Immature natural killer cell (primary cell): ENCODE results near the gene GRAMD2B. TPM values are rescaled to one million over a fixed set of nuclear protein-coding genes. Genes with fewer than 3 reads are reported as not detected.

Experiments
- DNase-seq, 3 donors: peaks; one replicate each; pipeline ENCODE4 v3.0.0; 2022; ENCODE audit warnings: mixed read lengths in 1 of 3
- H3K27ac Mint-ChIP-seq, 6 donors: one replicate each; pipeline ENCODE4 v1.8.0; 2020; ENCODE audit warnings: mixed read lengths in 6 of 6, mild to moderate bottlenecking in 5 of 6, inconsistent platforms in 4 of 6, moderate library complexity in 3 of 6
- H3K27me3 Mint-ChIP-seq, 3 donors: one replicate each; pipeline ENCODE4 v1.8.0; 2020 to 2021; ENCODE audit warnings: low read depth in 3 of 3, mild to moderate bottlenecking in 3 of 3, mixed read lengths in 3 of 3, moderate library complexity in 3 of 3, inconsistent platforms in 1 of 3
- H3K36me3 Mint-ChIP-seq, 3 donors: one replicate each; pipeline ENCODE4 v1.8.0; 2020; ENCODE audit warnings: mixed read lengths in 3 of 3, inconsistent platforms in 2 of 3, mild to moderate bottlenecking in 2 of 3
- H3K4me1 Mint-ChIP-seq, 2 donors: one replicate each; pipeline ENCODE4 v1.8.0; 2020; ENCODE audit warnings: inconsistent platforms in 2 of 2, mild to moderate bottlenecking in 2 of 2, mixed read lengths in 2 of 2, moderate library complexity in 1 of 2
- H3K4me3 Mint-ChIP-seq, 5 donors: one replicate each; pipeline ENCODE4 v1.8.0; 2020; ENCODE audit warnings: mild to moderate bottlenecking in 5 of 5, mixed read lengths in 5 of 5, inconsistent platforms in 3 of 5, moderate library complexity in 3 of 5
- H3K9me3 Mint-ChIP-seq, 6 donors: one replicate each; pipeline ENCODE4 v1.8.0; 2020; ENCODE audit warnings: mild to moderate bottlenecking in 6 of 6, mixed read lengths in 6 of 6, inconsistent platforms in 4 of 6, moderate library complexity in 3 of 6
- polyA plus RNA-seq, 3 donors: library from polyadenylated mRNA; unstranded; fragments of 300-500 nt; fragmentation: Illumina TruSeq; gene quantifications; one replicate each; pipeline ENCODE4 v1.2.3, GENCODE V29; 2021

GRAMD2B gene
- polyA plus RNA-seq, 3 donors from 2014 or later = 1.4 to 10.3 (median 4.4) TPM

DNA sequence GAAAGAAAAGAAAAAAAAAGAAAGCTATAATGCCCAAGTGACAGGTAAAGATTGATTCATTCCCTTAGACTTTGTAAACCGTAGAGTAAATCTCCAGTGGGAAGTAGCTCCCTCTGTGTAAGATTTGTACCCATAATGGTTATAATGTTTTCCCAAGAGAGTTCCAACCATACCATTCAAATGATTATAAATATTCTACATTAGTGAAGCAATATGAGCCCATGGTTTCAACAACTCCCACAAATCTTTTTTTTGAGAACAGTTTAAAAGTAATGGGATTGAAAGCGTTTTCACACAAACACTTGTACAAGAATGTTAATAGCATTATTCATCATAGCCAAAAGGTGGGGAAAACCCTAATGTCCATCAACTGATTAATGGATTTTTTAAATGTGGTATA lies 58.0 kb downstream of the GRAMD2B start:
- no peaks in the 10 kb centered on the region for H3K9me3 Mint-ChIP-seq
- DNase-seq = no peak
- no peak overlapping the region for H3K4me3 Mint-ChIP-seq
- no peak overlapping the region for H3K27ac Mint-ChIP-seq
- H3K27me3 Mint-ChIP-seq = no peaks in the 10 kb centered on the region
- peaks cover 26 to 47% (median 44%) of the 10 kb centered on the region in 3 donors for H3K36me3 Mint-ChIP-seq
- no peaks in the 10 kb centered on the region for H3K4me1 Mint-ChIP-seq

DNA sequence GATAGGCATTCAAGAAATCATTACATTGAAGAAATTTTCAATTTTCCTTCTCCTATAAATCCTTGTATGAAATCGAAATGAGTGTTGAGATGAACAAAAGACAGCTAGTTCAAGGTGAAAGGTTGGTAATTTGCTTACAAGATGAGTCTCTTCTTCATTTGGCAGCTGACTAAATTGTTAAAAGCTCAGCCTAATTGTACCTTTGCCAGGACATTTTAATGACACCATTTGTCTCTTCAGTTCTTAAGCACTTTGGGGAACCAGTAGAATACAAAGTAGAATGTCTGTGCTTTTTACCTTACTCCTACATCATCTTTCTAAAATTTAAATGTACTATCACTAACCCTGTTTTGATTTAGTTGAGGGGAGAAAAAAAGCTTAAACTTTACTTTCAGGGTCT lies 59.4 kb downstream of the GRAMD2B start:
- no peak for DNase-seq
- Mint-ChIP-seq H3K9me3 (no peaks in the 10 kb centered on the region), H3K27me3 (no peaks in the 10 kb centered on the region), H3K4me1 (no peaks in the 10 kb centered on the region), H3K4me3 (no peak overlapping the region), H3K27ac (peak overlapping the region in 1 of 6 donors; percentile 26), H3K36me3 (peaks cover 37 to 53% (median 38%) of the 10 kb centered on the region in 3 donors)

DNA sequence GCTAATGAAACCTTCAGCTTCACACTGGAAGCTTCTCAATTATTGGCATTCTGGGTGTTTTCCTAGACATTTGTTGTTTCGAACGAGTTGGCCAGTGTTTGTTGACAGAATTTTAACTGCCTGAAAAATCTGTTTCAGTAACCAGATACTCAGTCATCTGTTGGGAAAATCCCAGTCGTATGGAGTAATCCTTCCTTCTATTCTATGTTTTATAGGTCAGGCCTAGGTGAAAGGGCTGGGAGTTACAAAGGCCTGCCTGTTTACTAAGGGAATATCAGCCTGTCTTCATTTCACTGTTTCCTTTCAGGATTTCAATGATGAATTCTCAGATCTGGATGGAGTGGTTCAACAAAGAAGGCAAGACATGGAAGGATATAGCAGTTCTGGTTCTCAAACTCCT lies 59.9 kb downstream of the GRAMD2B start:
- H3K9me3 Mint-ChIP-seq = no peaks in the 10 kb centered on the region
- H3K27ac Mint-ChIP-seq = no peak overlapping the region
- no peaks in the 10 kb centered on the region for H3K4me1 Mint-ChIP-seq
- peaks cover 36 to 55% (median 37%) of the 10 kb centered on the region in 3 donors for H3K36me3 Mint-ChIP-seq
- no peak for DNase-seq
- no peaks in the 10 kb centered on the region for H3K27me3 Mint-ChIP-seq
- H3K4me3 Mint-ChIP-seq = no peak overlapping the region

GRCh38 chr5:126484253-126484652 lies 61.0 kb downstream of the GRAMD2B start:
- no peaks in the 10 kb centered on the region for H3K4me1 Mint-ChIP-seq
- H3K36me3 Mint-ChIP-seq = peaks cover 38 to 61% (median 45%) of the 10 kb centered on the region in 3 donors
- H3K27ac Mint-ChIP-seq = no peak overlapping the region
- no peak for DNase-seq
- no peak overlapping the region for H3K4me3 Mint-ChIP-seq
- no peaks in the 10 kb centered on the region for H3K9me3 Mint-ChIP-seq
- H3K27me3 Mint-ChIP-seq = no peaks in the 10 kb centered on the region

- H3K4me1 Mint-ChIP-seq = no peaks in the 10 kb centered on the region
- H3K27me3 Mint-ChIP-seq = no peaks in the 10 kb centered on the region
- no peak overlapping the region for H3K4me3 Mint-ChIP-seq
- H3K36me3 Mint-ChIP-seq = peaks cover 32 to 61% (median 44%) of the 10 kb centered on the region in 3 donors
- no peak overlapping the region for H3K27ac Mint-ChIP-seq
- DNase-seq = no peak
- no peaks in the 10 kb centered on the region for H3K9me3 Mint-ChIP-seq
Observed at GRCh38 chr5:126486332-126486731, 63.1 kb downstream of the GRAMD2B start.

DNA sequence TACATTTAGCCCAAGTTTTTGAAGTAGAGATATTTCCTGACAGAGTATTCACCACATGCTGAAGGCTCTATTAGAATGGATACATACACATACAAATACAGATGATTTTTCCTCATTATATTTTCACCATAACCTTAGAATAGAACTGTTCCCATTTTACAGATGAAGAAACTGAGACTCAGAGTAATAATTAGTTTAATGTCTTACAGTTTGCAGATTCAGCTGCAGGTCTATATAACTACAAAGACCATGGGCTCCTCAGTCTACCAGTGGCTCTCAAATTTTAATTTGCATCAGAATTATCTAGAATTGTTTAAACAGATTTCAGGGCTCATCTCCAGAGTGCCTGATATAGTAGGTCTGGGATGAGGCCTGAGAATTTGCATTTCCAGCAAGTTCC lies 64.4 kb downstream of the GRAMD2B start:
- Mint-ChIP-seq H3K27me3 (no peaks in the 10 kb centered on the region), H3K4me3 (no peak overlapping the region), H3K9me3 (no peaks in the 10 kb centered on the region), H3K4me1 (no peaks in the 10 kb centered on the region), H3K27ac (no peak overlapping the region), H3K36me3 (peaks cover 27 to 59% (median 45%) of the 10 kb centered on the region in 3 donors)
- DNase-seq = no peak

DNA sequence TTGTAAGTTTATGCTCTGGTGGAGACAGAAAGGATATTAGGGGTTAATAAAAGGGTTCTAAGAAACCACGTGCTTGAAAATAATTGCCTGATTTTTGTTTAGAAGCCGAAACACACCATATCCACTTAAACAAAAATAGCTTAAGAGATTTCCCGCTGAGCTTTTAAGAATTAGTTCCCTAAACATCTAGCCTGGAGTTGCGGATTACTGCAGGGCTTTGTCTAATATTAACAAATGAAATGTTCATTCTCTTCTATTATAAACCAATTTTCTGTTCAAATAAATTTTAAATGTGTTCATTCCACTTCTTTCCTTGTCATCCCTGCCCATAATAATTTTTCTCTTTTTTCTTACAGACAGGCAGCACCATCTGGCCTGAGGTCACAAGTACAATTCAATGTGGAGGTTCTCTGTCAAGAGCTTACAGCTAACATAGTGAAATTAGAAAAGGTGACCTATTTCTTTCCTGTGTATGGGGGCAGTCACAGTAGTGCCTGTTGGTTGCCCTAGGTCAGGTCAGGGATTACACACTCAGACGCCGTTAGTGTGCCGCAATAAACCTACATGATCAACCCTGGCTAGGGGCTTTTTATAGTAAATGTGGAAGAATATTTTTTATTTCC lies 65.3 kb downstream of the GRAMD2B start:
- Mint-ChIP-seq H3K9me3 (no peaks in the 10 kb centered on the region), H3K4me1 (no peaks in the 10 kb centered on the region), H3K27me3 (no peaks in the 10 kb centered on the region), H3K36me3 (peaks cover 25 to 50% (median 36%) of the 10 kb centered on the region in 3 donors), H3K27ac (no peak overlapping the region), H3K4me3 (no peak overlapping the region)
- DNase-seq = no peak

DNA sequence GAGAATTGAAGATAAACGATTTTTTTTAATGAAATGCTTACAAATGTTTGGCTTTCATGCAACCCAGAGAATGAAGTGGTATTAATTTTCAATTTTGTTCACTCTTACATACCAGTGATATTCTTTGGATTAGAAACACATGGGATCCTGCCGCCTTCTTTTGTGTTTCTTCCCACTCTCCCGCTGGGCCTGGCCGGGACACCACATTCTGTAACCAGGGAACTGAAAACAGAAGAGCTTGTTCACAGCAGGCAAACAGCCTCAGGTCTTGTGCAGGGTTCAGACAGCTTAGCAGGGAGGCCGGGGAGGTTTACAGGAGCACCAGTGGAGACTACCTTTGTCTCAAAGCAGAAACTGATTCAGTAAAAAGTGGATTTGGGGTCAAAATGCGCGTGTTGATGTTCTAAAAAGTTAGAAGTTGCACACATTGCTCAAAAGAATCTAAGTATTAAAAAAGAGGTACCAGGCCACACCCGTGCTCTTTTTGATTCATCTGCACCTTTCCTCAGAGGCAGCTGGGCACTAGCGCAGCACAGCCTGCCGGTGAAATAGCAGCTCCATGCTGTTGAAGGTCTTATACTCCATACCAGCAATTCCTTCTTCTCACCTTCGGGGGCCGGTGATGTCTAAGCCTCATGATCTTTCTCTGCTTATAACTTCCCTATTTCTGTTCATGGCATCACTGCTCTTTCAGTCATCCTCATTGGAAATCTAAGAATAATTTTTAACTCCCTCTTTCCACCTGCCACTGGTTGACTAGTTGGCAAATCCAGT lies 67.1 kb downstream of the GRAMD2B start:
- no peaks in the 10 kb centered on the region for H3K9me3 Mint-ChIP-seq

GRCh38 chr5:126492939-126493338 lies 69.7 kb downstream of the GRAMD2B start:
- H3K4me3 Mint-ChIP-seq = no peak overlapping the region
- H3K27ac Mint-ChIP-seq = no peak overlapping the region
- no peaks in the 10 kb centered on the region for H3K4me1 Mint-ChIP-seq
- H3K27me3 Mint-ChIP-seq = no peaks in the 10 kb centered on the region
- no peak for DNase-seq
- no peaks in the 10 kb centered on the region for H3K9me3 Mint-ChIP-seq
- peaks cover 17 to 21% (median 17%) of the 10 kb centered on the region in 3 donors for H3K36me3 Mint-ChIP-seq

More for the DNA sequence above, 67.1 kb downstream of the GRAMD2B start:
- no peaks in the 10 kb centered on the region for H3K27me3 Mint-ChIP-seq
- DNase-seq = no peak
- no peaks in the 10 kb centered on the region for H3K4me1 Mint-ChIP-seq
- peak overlapping the region in 2 of 6 donors; percentile 5 to 26 for H3K27ac Mint-ChIP-seq
- no peak overlapping the region for H3K4me3 Mint-ChIP-seq
- peaks cover 25 to 44% (median 36%) of the 10 kb centered on the region in 3 donors for H3K36me3 Mint-ChIP-seq

DNA sequence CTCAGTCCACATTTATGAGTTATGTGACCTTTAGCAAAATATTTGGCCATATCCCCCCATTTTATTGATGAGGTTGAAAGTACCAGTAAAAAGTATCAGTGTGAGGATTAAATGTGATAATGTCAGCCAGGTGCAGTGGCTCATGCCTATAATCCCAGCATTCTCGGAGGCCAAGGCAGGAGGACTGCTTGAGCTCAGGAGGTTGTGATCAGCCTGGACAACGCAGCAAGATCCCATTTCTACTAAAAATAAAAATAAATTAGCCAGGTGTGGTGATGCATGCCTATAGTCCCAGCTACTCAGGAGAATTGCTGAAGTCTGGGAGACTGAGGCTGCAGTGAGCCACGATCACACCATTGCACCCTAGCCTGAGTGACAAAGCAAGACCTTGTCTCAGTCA lies 71.2 kb downstream of the GRAMD2B start:
- DNase-seq = no peak
- Mint-ChIP-seq H3K27me3 (no peaks in the 10 kb centered on the region), H3K4me1 (no peaks in the 10 kb centered on the region), H3K9me3 (no peaks in the 10 kb centered on the region), H3K4me3 (no peak overlapping the region), H3K36me3 (peaks cover 10 to 14% (median 13%) of the 10 kb centered on the region in 3 donors), H3K27ac (no peak overlapping the region)

GRCh38 chr5:126497506-126497905 lies 74.3 kb downstream of the GRAMD2B start:
- Mint-ChIP-seq H3K9me3 (no peaks in the 10 kb centered on the region), H3K4me3 (no peak overlapping the region), H3K27ac (no peak overlapping the region), H3K27me3 (peaks cover 0 to 2% (median 0%) of the 10 kb centered on the region in 3 donors), H3K36me3 (peaks cover 0 to 6% (median 0%) of the 10 kb centered on the region in 3 donors), H3K4me1 (no peaks in the 10 kb centered on the region)
- no peak for DNase-seq

GRCh38 chr5:126499278-126499677 lies 76.1 kb downstream of the GRAMD2B start:
- no peak for DNase-seq
- H3K9me3 Mint-ChIP-seq = no peaks in the 10 kb centered on the region
- H3K36me3 Mint-ChIP-seq = no peaks in the 10 kb centered on the region
- H3K27ac Mint-ChIP-seq = no peak overlapping the region
- peaks cover 0 to 2% (median 0%) of the 10 kb centered on the region in 3 donors for H3K27me3 Mint-ChIP-seq
- H3K4me1 Mint-ChIP-seq = no peaks in the 10 kb centered on the region
- H3K4me3 Mint-ChIP-seq = no peak overlapping the region

GRCh38 chr5:126499853-126500342 lies 76.7 kb downstream of the GRAMD2B start:
- H3K4me1 Mint-ChIP-seq = no peaks in the 10 kb centered on the region
- H3K27me3 Mint-ChIP-seq = peaks cover 0 to 2% (median 0%) of the 10 kb centered on the region in 3 donors
- peak; percentile 33 to 49 (median 33) for DNase-seq
- H3K36me3 Mint-ChIP-seq = no peaks in the 10 kb centered on the region
- H3K4me3 Mint-ChIP-seq = no peak overlapping the region
- no peak overlapping the region for H3K27ac Mint-ChIP-seq
- no peaks in the 10 kb centered on the region for H3K9me3 Mint-ChIP-seq

GRCh38 chr5:126501448-126501847 lies 78.2 kb downstream of the GRAMD2B start:
- Mint-ChIP-seq H3K27me3 (peaks cover 0 to 2% (median 0%) of the 10 kb centered on the region in 3 donors), H3K4me3 (no peak overlapping the region), H3K4me1 (no peaks in the 10 kb centered on the region), H3K36me3 (no peaks in the 10 kb centered on the region), H3K9me3 (no peaks in the 10 kb centered on the region), H3K27ac (no peak overlapping the region)
- no peak for DNase-seq
